ENCODE results near the gene HOXA4.

- TF ChIP-seq CTCF (IDR thresholded peaks at IDR 0.05) (no peak), POLR2A (IDR thresholded peaks at IDR 0.05) (no peak)
Observed at GRCh38 chr7:27145914-27146412, 15.4 kb upstream of the HOXA4 start.
